DMS53 treated with DMSO at 0.1 percent for 48 hours (cell line): Measurements from ENCODE around the gene GPD1L.
"Not testable (repeated sequence)": the region's sequence is repeated elsewhere in the genome, so short reads cannot be mapped to it uniquely, and the experiment has no call there.

ENCODE experiments used
- DNase-seq: peaks from one replicate; lab custom pipeline; 2025; ENCODE audit not compliant: unreplicated experiment; lab: John Stamatoyannopoulos, UW

Gene GPD1L

DNA sequence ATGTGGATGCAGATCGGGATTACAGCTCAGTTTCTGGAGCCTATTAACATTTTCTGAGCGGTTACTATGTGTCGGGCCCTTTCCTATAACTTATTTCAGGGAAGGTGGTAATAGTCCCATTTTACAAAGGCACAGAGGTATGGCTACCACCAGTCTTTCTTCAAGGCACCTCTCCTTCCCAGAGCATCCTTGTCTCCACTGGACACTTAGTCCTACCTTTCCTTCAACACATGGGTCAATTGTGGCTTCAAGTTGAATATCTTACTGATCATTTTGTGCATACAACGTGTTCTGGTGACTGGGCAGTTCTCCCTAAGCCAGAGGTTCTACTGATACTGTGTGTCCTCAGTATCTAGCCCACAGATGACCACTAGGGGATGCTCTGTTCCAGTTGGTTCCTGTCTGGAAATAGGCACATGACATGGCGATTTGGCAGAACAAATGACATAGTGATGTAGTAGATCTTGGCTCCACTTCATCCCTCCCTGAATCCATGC, 71.3 kb downstream of the GPD1L start:
- peak; percentile 34 for DNase-seq

DNA sequence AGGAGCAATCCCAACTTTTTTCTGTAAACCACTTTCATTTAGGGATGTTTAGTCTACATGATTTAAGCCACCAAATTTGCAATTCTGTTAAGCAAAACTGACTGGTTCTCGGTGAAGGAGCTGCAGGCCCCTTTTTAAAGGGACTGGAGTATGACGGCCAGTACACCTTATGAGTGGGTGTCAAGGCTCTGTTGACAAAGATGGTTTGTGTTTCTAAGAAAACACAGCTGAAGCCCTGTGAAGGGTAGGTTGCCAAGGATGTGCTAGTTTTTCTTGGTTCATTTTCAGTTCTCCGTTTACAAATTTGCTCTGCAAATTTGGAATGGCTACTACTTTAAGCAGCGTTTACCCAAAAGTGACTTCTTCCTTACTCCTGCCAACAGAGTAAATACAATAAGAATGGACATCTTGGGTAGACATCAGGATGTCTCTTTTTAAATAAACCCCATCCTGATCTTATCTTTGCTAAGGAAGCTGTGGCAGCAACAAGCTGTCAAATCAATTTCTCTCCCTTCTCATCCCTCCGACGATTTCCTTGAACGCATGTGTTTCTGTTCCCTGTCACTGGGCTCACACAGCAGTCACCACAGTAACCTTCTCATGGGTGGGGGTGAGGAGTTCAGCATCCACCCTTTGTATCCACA, 73.8 kb downstream of the GPD1L start:
- no peak for DNase-seq

DNA sequence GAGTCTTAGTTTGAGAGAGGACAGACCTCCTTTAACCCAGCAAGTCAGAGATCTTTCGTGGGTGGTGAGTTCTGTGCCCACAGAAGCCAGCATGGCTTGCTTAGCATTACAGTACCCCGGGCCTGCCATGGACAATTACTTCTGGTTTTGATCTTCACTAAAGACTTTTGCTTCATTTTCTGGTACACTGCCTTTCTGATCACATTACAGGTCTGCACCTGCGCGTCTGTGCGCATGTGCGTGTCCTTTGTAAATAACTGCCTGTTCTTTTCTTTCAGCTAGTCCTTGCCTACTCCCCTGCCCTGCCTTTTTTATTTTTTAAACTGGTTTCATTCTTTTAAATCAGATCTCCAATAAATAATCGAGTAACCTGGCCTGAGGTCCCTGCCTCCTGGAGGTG, 74.9 kb downstream of the GPD1L start:
- DNase-seq: no peak

DNA sequence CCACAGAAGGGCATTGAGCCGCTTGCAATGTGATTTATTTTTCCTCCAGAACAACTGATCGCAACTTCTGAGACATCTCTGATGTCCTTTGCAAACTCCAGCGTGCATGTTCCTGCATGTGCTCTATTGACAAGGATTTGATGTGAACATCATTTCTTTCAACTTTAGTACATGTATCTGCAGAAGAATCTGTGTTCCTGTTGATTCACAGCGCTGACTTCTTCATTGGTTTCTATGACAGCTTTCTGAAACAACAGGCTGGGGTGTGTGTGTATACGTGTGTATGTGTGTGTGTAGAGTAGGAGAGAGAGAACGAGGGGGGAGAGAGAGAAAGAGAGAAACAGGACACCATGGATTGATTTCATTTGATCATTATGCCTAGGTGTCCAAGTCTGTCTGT, 75.4 kb downstream of the GPD1L start:
- no peak for DNase-seq

DNA sequence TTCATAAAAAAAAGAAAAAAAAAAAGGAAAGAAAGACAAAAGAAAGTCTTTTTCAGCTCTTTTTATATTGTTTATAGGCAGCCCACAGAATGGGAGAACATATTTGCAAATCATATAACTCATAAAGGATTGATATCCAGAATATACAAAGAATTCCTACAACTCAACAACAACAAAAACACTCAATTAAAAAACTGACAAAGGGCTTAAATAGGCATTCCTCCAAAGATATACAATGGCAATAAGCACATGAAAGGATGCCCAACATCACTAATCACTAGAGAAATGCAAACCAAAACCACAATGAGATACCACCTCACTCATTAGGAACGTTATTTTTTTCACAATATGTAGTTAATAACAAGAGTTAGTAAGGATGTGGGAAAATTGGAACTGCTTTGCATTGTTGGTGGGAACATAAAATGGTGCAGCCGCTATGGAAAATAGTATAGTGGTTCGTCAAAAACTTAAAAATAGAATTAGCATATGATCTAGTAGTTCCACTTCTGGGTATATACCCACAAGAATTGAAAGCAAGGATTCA, 77.8 kb downstream of the GPD1L start:
- DNase-seq: no peak

DNA sequence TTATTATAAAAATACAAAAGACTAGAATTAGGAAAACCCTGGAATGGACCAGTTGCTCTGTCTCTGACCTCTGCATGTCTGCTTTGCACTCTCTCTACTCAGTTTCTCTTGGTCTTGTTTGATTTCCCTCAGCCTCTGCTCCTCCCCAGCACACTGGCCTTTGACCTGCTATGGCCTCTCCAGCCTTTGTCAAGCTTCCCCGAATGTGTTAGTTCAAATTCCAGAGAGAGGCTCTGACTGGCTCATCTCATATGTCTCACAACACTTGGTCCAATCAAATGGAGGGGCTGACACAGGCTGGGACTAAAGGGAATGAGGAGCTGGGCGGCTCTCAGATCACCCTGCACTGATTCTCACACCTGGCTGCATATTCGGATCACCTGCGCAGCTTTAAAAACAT, 79.7 kb downstream of the GPD1L start:
- no peak for DNase-seq

DNA sequence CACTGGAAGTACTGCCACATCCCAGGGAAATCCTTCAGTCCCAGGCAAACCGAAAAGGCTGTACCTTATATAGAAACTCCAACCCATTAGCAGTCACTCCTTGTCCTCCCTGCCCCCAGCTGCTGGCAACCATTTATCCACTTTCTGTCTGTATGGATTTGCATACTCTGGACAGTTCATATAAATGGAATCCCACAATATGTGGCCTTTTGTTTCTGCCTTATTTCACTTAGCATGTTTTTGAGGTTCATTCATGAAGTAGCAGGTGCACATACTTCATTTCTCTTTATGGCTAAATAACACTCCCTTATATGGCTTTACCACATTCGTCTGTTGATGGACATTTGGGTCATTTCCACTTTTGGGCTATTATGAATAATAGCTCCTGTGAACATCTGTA, 80.5 kb downstream of the GPD1L start:
- no peak for DNase-seq

DNA sequence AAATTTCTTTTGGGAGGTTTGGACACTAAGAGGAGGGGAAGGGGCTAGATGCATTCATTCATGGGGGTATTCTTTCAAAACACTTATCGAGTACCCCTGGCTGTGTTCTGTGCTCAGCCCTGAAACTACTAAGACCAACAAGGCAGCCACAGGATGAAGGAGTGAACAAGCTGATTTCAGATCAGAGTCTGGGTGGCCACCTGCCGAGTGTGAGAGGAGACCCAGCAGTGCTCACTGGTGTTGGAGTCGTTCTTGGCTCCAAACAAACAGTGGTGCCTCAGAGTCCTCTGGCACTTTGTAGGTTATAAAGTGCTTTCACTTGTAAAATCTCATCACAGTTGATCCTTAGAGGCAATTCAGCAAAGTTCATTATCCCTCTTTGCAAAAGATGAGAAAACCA, 83.3 kb downstream of the GPD1L start:
- DNase-seq: no peak

DNA sequence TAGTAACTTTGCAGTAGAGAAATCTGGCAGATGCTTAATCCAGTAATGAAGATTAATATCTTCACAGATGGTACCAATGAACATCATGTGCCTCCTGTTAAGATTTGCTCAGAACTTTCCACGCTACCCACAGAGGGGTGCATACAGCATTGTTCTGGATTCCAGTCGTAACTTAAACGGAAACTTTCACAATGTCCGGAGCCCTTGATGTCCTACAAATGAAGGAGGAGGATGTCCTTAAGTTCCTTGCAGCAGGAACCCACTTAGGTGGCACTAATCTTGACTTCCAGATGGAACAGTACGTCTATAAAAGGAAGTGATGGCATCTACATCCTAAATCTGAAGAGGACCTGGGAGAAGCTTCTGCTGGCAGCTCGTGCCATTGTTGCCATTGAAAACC, 84.1 kb downstream of the GPD1L start:
- not testable (repeated sequence) for DNase-seq

DNA sequence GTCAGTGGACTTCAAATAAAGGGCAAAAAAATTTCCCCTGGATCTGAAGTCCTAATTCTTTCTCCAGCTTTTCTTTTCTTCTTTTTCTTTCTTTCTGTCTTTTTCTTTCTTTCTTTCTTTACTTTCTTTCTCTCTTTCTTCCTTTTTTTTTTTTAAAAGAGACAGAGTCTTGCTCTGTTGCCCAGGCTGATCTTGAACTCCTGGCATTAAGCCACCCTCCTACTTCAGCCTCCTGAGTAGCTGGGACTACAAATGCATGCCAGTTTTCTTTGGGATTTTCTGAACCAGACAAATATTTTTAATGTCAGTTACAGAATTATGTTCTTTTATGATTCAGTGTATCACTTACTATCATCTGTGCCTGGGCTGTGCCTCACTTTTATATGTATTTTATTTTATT, 86.7 kb downstream of the GPD1L start:
- DNase-seq: no peak

DNA sequence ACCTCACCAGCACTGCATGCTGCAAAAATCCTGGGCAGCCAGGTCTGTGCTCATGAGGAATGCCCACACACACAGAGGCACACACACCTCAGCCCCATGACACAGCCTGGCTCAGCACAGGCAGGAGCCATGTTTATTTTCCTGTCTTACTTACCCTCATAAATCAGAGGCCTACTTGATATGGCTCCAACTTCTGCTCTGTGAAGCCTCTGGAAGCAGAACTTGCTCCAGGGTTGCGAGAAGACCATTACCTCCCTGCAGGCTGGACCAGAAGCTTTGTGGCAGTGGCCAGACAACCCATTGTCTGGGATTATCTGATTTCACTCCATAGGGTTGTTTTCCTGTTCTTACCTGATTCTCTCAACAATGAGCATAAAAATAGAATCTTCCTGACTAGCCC, 88.2 kb downstream of the GPD1L start:
- no peak for DNase-seq

DNA sequence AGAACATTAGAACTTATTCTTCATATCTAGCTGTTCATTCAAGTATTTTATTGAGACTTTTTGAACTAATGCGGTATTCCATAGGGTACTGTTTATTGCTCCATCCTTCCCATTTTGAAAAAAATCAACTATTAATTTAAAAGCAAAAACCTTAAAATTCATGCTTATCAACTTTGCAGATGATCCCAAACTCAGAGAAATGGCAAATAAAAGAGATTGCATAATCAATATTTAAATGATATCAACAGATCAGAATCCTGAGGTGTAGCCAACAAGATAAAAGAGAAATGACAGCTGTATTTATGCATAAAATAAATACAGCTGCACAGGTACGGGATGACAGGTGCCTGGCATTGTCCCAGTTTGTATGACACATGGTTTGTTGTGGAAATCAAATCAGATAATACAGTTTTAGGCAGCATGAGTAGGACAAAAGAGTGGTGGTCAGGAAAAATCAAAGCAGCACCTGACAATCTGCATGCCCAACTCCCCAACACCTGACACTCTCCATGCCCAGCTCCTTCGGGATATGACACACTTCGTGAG, 89.6 kb downstream of the GPD1L start:
- peak; percentile 29 for DNase-seq

DNA sequence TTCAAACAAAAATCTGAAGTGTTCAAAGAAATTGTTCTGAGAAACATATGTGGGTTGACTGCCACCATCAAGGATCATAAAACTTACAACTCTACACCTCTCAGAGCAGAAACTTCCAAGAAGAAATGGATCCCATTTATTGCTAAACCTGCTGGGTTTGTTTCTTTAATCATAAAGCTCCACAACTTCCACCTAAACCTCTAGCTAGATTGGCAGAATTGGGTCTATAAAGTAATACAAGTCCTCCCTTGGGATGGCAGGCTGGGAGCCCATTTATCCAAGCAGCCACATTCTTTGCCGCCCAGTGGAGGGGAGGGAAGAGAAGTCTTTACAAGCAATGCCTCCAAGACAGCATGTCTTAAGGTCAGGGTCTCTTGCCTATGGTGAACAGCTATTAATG, 91.6 kb downstream of the GPD1L start:
- DNase-seq: no peak

DNA sequence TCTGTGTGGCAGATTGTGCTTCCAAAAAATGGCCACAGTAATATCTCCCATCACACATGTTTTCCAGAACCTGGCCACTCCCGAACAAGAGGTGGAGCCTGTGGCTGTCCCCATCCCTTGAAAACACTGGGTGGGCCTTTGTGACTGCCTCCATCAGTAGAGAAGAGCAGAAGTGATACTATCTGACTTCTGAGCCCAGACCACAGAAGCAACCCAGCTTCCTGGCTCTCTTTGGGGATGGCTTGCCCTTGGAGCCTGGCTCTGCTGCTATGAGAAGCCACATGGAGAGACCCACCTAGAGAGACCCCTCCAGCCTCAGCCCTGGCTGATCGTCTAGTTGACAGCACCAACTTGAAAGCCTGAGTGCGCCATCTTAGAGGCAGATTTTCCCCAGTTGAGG, 92.3 kb downstream of the GPD1L start:
- DNase-seq: no peak

DNA sequence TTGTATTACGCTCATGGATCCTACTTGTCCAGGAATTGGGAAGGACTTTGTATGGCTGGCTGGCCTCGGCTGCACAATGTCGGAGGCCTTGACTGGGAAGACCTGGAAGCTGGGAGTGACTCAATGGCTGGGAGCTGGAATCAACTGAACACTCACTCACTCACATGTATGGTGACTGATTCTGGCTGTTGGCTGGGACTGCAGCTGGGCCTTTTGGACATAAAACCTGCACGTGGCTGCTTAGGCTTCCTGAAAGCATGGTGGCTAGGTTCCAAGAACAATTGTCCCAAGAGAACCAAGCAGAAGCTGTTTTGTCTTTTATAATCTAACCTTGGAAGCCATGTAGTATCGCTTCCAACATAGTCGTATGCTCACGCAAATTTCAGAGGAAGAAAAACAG, 94.1 kb downstream of the GPD1L start:
- no peak for DNase-seq

DNA sequence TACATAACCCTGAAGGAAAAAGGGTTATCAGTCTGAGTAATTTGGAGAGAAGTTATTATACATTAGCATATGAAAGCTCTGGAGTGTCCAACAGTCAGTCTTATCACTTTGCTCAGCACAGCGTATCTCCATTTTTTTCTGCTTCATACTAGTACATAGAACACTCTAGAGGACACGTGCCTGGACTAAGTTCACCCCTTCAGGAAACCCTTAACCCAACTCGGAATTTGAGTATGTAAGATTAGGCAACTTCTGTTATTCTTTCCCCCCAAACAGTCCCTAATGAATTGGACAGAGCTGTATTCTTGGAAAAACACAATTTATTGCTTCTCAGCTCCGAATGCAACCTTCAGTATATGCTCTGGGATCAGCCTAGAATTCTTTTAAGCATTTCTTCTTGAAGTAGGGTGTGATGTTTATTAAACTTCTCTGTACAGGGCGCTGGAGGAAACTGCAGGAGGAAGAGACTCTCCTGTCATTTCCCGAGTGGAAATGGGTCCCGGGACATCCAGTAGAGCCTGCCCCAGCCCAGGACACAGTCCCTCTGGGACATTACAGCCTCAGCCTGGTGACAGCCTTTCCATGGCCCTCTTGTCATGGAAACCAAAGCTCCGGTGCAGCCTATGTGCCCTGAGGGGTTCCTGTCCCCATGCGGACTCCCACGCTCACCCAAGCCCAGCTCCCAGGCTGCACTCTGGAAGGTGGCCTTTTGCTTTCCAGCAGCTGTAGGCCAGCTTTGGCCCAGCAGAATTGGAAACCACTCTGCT, 94.8 kb downstream of the GPD1L start:
- DNase-seq: no peak

DNA sequence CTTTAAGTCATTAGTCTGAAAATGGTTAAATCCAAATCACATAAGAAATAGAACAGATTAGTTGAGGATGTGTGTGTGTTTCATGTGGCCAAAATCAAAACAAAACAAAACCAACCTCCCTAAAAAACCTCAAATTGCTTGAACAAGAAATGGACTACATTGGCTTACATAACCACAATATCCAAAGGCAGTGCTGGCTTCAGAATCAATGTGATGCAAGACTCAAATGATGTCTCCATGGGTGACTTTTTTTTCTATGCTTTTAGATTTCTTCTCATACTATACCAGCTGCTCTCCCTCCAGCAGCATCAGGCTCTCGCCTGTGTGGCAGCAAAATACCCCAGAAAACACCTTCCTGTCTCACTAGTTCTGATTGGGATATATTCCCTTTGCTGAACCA, 96.1 kb downstream of the GPD1L start:
- no peak for DNase-seq

DNA sequence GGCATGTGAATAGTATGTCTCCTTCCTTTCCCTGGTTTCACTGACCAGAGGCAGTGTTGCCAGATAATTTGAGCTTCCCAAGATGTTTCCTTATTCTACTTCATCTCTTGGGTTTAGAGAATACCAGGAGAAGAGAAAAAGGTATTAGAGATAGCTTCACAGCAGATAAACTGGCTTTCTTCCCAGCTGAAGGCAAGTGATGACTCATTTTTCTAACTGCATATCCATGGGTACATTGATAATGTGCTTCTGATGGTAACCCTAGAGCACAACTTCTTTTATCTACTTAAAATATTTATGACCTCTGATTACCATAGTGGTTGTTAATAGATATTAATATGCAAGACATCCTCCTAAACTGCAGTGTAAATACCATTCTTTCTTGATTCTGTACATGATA, 97.4 kb downstream of the GPD1L start:
- DNase-seq: no peak

DNA sequence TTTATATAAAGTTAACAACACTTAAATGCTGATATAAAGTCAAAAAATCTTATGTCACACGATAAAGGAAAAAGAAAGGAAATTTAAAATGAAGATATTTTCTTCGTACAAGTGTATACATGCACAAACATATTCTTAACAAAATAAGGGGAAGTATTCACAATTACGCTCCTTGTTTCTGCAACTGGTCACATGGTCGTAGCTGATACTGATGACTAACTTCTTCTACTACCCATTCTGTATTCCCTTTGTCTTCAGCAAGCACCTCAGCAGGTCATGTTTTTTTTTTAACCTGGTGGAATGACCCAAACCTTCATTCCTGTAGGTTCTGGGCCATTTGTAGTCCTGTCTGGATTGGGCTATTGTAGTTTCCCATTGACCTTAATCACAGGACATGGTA, 102.0 kb downstream of the GPD1L start:
- no peak for DNase-seq

DNA sequence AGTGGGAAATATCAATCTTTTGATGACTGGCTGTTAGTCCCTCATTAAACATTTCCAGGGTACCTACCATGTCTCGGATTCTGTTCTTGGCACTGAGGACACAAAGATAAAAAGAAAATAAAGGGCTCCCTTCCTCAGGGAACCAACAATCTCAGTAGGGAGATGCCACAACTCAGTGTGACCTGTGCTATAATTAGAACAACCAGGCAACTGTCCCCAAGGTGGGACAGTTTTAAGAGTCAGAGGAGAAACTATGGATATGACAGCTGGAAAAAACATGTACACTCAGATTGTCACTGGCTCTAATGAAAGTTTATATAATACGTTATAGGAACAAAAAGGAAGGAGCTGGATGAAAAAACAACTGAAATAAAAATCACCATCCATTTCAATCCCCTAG, 108.8 kb downstream of the GPD1L start:
- no peak for DNase-seq

DNA sequence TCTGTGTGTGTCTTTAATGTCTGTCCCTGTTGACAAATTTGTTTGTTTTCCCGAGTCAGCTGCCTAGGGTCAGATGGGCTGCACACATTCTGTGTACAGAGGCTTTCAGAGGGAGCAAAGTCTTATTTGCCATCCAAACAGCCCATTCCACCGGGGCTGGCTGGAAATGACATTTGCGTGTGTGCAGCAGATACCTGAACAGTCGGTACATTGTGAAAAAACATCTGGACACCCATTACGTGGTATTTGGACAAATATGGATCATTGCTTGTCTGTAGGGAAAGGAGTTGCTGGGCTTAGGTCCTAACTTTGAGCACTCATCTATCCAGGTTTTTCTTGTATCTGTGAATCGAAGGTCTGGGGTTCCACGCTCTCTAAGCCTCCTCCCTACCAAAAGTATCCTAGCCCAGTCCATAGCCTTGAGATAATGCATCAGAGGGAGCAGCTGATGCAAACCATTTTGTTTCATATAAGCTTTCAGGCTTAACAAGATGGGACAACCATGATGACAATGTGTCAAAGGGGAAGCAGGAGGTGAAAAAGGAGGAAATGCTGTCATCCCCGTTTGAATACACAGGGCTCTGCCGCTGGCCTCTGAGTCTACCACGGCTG, 109.9 kb downstream of the GPD1L start:
- DNase-seq: peak; percentile 61

DNA sequence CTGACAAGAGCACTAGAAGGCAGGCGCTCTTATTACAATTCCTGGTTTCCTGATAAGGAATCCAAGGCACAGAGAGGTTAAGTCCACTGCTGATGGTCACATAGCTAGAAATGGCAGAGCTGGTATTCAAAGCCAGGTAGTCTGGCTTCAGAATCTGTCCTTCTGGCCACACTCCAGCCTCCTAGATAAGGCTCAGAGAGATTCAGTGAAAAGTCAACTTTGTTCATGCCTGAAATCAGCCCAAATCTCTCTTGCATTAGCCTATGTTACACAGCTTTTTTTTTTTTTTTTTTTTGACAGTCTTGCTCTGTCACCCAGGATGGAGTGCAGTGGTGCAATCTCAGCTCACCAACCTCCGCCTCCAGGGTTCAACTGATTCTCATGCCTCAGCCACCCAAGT, 110.9 kb downstream of the GPD1L start:
- DNase-seq: no peak
